HCT116 (cell line): Measurements from ENCODE around the gene PPP1R16B. TPM values are rescaled to one million over a fixed set of nuclear protein-coding genes. Genes with fewer than 3 reads are reported as not detected.

Experiments
- ATAC-seq: fragments of 200-7000 bp; cut with Tn5 transposase; 2 replicates; pipeline ENCODE4 v1.9.1; 2020; ENCODE audit warnings: mild to moderate bottlenecking, moderate library complexity
- BruUV-seq: library from RNA; stranded (reverse); fragments of 400-500 nt; replicated peaks from 2 replicates; lab custom pipeline; 2021; lab: Mats Ljungman, UMichigan
- CTCF ChIA-PET: fragments of 300-600 bp; sonication (Branson Sonifier 250); formaldehyde crosslinking; loops from one replicate; lab custom pipeline; 2021; ENCODE audit warnings: antibody characterized with exemption; lab: Charles Lee
- POLR2A ChIA-PET: fragments of 300-600, 350-600 bp; sonication (Branson Sonifier 250); formaldehyde crosslinking; loops from one replicate; lab custom pipeline; 2021; ENCODE audit warnings: antibody characterized with exemption; lab: Charles Lee
- RAD21 ChIA-PET, 2 experiments: fragments of 300-600 bp; sonication (Branson Sonifier 250); formaldehyde crosslinking; loops; one replicate each; lab custom pipeline; 2023; ENCODE audit warnings: low total read pairs in 2 of 2; ENCODE audit not compliant: uncharacterized antibody in 2 of 2, unreplicated experiment in 2 of 2, low non-redundant PET in 1 of 2; lab: Charles Lee
- DNase-seq: peaks from one replicate; pipeline ENCODE4 v3.0.0-alpha.2; 2010; ENCODE audit warnings: low read depth, low spot score
- H2AFZ ChIP-seq: fragments of 200-600 bp; shearing (Covaris generic), sonication (generic); 2 replicates; pipeline ENCODE4 v1.6.1; 2017; ENCODE audit warnings: low read depth, mixed run types, mixed read lengths, antibody characterized with exemption, low read length; ENCODE audit not compliant: poor library complexity, severe bottlenecking
- H3K27ac ChIP-seq: 2 replicates; pipeline ENCODE4 v1.5.1; 2012; ENCODE audit warnings: low read depth, low read length
- H3K27me3 ChIP-seq: fragments of 200-600 bp; sonication (generic); 2 replicates; pipeline ENCODE4 v1.6.1; 2016; ENCODE audit warnings: mixed run types, low read length, mixed read lengths; ENCODE audit not compliant: insufficient read depth
- H3K36me3 ChIP-seq, 2 experiments: fragments of 200-500 bp in 1 of 2; fragments of 200-600 bp in 1 of 2; sonication (Bioruptor generic) in 1 of 2; sonication (generic) in 1 of 2; 2 replicates each; pipeline versions ENCODE4 v1.5.1 to v1.6.1; 2014 to 2016; ENCODE audit warnings: low read length in 2 of 2, inconsistent platforms in 1 of 2, mixed read lengths in 1 of 2, mixed run types in 1 of 2; ENCODE audit not compliant: insufficient read depth in 2 of 2, control insufficient read depth in 1 of 2
- H3K4me1 ChIP-seq, 2 experiments: fragments of 200-600 bp in 1 of 2; sonication (generic) in 1 of 2; 2 replicates each; pipeline versions ENCODE4 v1.5.1 to v1.6.1; 2012 to 2017; ENCODE audit warnings: low read length in 2 of 2, inconsistent platforms in 1 of 2, mild to moderate bottlenecking in 1 of 2, mixed read lengths in 1 of 2, mixed run types in 1 of 2, moderate library complexity in 1 of 2; ENCODE audit not compliant: insufficient read depth in 2 of 2, control insufficient read depth in 1 of 2
- H3K4me2 ChIP-seq: fragments of 200-600 bp; sonication (generic); 2 replicates; pipeline ENCODE4 v1.6.1; 2017; ENCODE audit warnings: mixed run types, low read length, mixed read lengths
- H3K4me3 ChIP-seq, 2 experiments: fragments of 200-600 bp in 1 of 2; sonication (generic) in 1 of 2; replicated peaks in 1 of 2; 2 replicates each; pipeline ENCODE4 v1.5.1; 2011 to 2016; ENCODE audit warnings: low read length in 2 of 2, control low read depth in 1 of 2, low read depth in 1 of 2, mild to moderate bottlenecking in 1 of 2, mixed read lengths in 1 of 2, mixed run types in 1 of 2
- H3K79me2 ChIP-seq: fragments of 200-600 bp; sonication (generic); 2 replicates; pipeline ENCODE4 v1.6.1; 2017; ENCODE audit warnings: mild to moderate bottlenecking, mixed run types, low read length, moderate library complexity, mixed read lengths; ENCODE audit not compliant: insufficient read depth
- H3K9ac ChIP-seq: fragments of 200-600 bp; sonication (generic); 2 replicates; pipeline ENCODE4 v1.6.1; 2016; ENCODE audit warnings: low read length, mixed read lengths
- H3K9me2 ChIP-seq: fragments of 200-600 bp; sonication (generic), shearing (Covaris generic); 2 replicates; pipeline ENCODE4 v1.6.1; 2017; ENCODE audit warnings: mixed run types, mild to moderate bottlenecking, moderate library complexity; ENCODE audit not compliant: insufficient read depth
- H3K9me3 ChIP-seq, 2 experiments: fragments of 200-500 bp in 1 of 2; fragments of 200-600 bp in 1 of 2; sonication (Bioruptor generic) in 1 of 2; sonication (generic) in 1 of 2; 2 replicates each; pipeline ENCODE4 v1.6.1; 2014 to 2017; ENCODE audit warnings: low read length in 2 of 2, mixed read lengths in 2 of 2, inconsistent platforms in 1 of 2, low read depth in 1 of 2, mild to moderate bottlenecking in 1 of 2, mixed run types in 1 of 2, moderate library complexity in 1 of 2; ENCODE audit not compliant: control insufficient read depth in 1 of 2, insufficient read depth in 1 of 2
- H4K20me1 ChIP-seq: fragments of 200-600 bp; sonication (generic), shearing (Covaris generic); 2 replicates; pipeline ENCODE4 v1.6.1; 2017; ENCODE audit warnings: mixed run types, mild to moderate bottlenecking, moderate library complexity; ENCODE audit not compliant: insufficient read depth
- CEBPB ChIP-seq: IDR thresholded peaks from 2 replicates; pipeline ENCODE4 v1.6.1; 2012; ENCODE audit warnings: low read depth
- EGR1 ChIP-seq: IDR thresholded peaks from 2 replicates; pipeline ENCODE4 v1.6.1; 2012; ENCODE audit warnings: low read depth
- ELF1 ChIP-seq: IDR thresholded peaks from 2 replicates; pipeline ENCODE4 v1.6.1; 2012; ENCODE audit warnings: low read depth, borderline replicate concordance
- EZH2 ChIP-seq: fragments of 200-600 bp; sonication (generic); IDR thresholded peaks from 2 replicates; pipeline ENCODE4 v1.6.1; 2017; ENCODE audit warnings: antibody characterized with exemption, mixed run types
- EZH2phosphoT487 ChIP-seq: fragments of 200-600 bp; IDR thresholded peaks from 2 replicates; pipeline ENCODE4 v1.6.1; 2018; ENCODE audit warnings: antibody characterized with exemption, borderline replicate concordance
- FOSL1 ChIP-seq: IDR thresholded peaks from 2 replicates; pipeline ENCODE4 v1.6.1; 2012; ENCODE audit warnings: low read depth
- JUND ChIP-seq: IDR thresholded peaks from 2 replicates; pipeline ENCODE4 v1.6.1; 2012
- MAX ChIP-seq: IDR thresholded peaks from 2 replicates; pipeline ENCODE4 v1.6.1; 2012
- POLR2A ChIP-seq: IDR thresholded peaks from 2 replicates; pipeline ENCODE4 v1.7.0; 2011; ENCODE audit warnings: borderline replicate concordance; ENCODE audit not compliant: insufficient read depth, insufficient read length; ENCODE audit errors: extremely low read depth
- POLR2AphosphoS5 ChIP-seq: IDR thresholded peaks from 2 replicates; pipeline ENCODE4 v1.6.1; 2011; ENCODE audit warnings: mild to moderate bottlenecking, low read depth, low read length, moderate library complexity
- SIN3A ChIP-seq: IDR thresholded peaks from 2 replicates; pipeline ENCODE4 v1.6.1; 2012; ENCODE audit warnings: low read depth
- SRF ChIP-seq: IDR thresholded peaks from 2 replicates; pipeline ENCODE4 v1.6.1; 2012; ENCODE audit warnings: low read depth
- TCF7L2 ChIP-seq: IDR thresholded peaks from 2 replicates; pipeline ENCODE4 v1.7.0; 2011; ENCODE audit warnings: borderline replicate concordance, inconsistent platforms; ENCODE audit not compliant: insufficient read depth, insufficient read length; ENCODE audit errors: extremely low read depth
- YY1 ChIP-seq: IDR thresholded peaks from 2 replicates; pipeline ENCODE4 v1.6.1; 2011; ENCODE audit warnings: low read length, low read depth, moderate library complexity, mild to moderate bottlenecking; ENCODE audit not compliant: insufficient replicate concordance; ENCODE audit errors: extremely low read depth
- ZFX ChIP-seq: fragments of 450-650 bp; IDR thresholded peaks from 2 replicates; pipeline ENCODE4 v1.6.1; 2017
- ZNF274 ChIP-seq: fragments of 200-500 bp; sonication (Bioruptor generic); IDR thresholded peaks from 2 replicates; pipeline ENCODE4 v1.6.1; 2014; ENCODE audit warnings: mild to moderate bottlenecking, low read depth, low read length, inconsistent platforms
- intact Hi-C: fragments of 100-400 bp; cut with micrococcal nuclease; formaldehyde crosslinking; loops from 2 replicates; pipeline ENCODE4 v1.10.0; 2022
- total RNA-seq: library from RNA; stranded (reverse); gene quantifications from one replicate; pipeline ENCODE4 v1.2.1, GENCODE V29; 2021; ENCODE audit not compliant: unreplicated experiment
- TF ChIP-seq, protein P1 (sequence below): IDR thresholded peaks from 2 replicates; pipeline ENCODE4 v1.6.1; 2012
- TF ChIP-seq, protein P2 (sequence below): IDR thresholded peaks from 2 replicates; pipeline ENCODE4 v1.6.1; 2012; ENCODE audit warnings: low read depth
- TF ChIP-seq, protein P3 (sequence below): IDR thresholded peaks from 2 replicates; pipeline ENCODE4 v1.6.1; 2011; ENCODE audit warnings: mild to moderate bottlenecking, low read length, moderate library complexity; ENCODE audit not compliant: insufficient replicate concordance; ENCODE audit errors: extremely low read depth

PPP1R16B gene
- total RNA-seq, 1 experiment from 2014 or later: 0.52 TPM

DNA sequence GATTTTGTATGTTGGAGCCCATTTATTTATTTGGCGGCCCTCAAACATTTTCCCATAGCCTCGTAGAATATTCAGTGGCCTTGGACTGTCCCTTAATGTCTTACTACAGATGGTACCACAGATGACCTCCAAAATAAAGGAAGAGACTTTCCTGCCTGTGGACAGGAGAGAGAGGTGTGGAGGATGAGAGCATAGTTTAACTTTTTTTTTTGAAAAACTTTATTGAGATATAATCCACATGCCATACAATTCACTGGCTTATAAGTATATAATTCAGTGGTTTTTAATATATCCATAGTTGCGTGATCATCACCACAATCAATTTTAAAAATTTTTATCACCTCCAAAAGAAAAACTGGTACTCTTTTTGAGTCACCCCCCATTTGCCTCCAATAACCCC is 4.6 kb upstream of the PPP1R16B start:
- Histone ChIP-seq H3K4me3 (no peak overlapping the region), H3K27me3 (no peaks in the 10 kb centered on the region), H3K9me3 (no peaks in the 10 kb centered on the region), H3K9me2 (no peaks in the 10 kb centered on the region), H2AFZ (no peak overlapping the region), H3K4me2 (no peak overlapping the region), H4K20me1 (no peaks in the 10 kb centered on the region), H3K27ac (no peak overlapping the region), H3K4me1 (no peaks in the 10 kb centered on the region), H3K79me2 (no peaks in the 10 kb centered on the region), H3K9ac (no peak overlapping the region), H3K36me3 (no peaks in the 10 kb centered on the region)
- TF ChIP-seq, protein P1, sequence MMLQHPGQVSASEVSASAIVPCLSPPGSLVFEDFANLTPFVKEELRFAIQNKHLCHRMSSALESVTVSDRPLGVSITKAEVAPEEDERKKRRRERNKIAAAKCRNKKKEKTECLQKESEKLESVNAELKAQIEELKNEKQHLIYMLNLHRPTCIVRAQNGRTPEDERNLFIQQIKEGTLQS: no peak
- no peak for TF ChIP-seq YY1
- TF ChIP-seq, protein P2, sequence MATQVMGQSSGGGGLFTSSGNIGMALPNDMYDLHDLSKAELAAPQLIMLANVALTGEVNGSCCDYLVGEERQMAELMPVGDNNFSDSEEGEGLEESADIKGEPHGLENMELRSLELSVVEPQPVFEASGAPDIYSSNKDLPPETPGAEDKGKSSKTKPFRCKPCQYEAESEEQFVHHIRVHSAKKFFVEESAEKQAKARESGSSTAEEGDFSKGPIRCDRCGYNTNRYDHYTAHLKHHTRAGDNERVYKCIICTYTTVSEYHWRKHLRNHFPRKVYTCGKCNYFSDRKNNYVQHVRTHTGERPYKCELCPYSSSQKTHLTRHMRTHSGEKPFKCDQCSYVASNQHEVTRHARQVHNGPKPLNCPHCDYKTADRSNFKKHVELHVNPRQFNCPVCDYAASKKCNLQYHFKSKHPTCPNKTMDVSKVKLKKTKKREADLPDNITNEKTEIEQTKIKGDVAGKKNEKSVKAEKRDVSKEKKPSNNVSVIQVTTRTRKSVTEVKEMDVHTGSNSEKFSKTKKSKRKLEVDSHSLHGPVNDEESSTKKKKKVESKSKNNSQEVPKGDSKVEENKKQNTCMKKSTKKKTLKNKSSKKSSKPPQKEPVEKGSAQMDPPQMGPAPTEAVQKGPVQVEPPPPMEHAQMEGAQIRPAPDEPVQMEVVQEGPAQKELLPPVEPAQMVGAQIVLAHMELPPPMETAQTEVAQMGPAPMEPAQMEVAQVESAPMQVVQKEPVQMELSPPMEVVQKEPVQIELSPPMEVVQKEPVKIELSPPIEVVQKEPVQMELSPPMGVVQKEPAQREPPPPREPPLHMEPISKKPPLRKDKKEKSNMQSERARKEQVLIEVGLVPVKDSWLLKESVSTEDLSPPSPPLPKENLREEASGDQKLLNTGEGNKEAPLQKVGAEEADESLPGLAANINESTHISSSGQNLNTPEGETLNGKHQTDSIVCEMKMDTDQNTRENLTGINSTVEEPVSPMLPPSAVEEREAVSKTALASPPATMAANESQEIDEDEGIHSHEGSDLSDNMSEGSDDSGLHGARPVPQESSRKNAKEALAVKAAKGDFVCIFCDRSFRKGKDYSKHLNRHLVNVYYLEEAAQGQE: no peak
- no peak for TF ChIP-seq EZH2phosphoT487
- TF ChIP-seq ZNF274: no peak
- no peak for TF ChIP-seq CEBPB
- TF ChIP-seq POLR2AphosphoS5: no peak
- TF ChIP-seq ELF1: no peak
- TF ChIP-seq EGR1: no peak
- TF ChIP-seq EZH2: no peak
- TF ChIP-seq FOSL1: no peak
- no peak for TF ChIP-seq JUND
- no peak for TF ChIP-seq POLR2A
- TF ChIP-seq, protein P3, sequence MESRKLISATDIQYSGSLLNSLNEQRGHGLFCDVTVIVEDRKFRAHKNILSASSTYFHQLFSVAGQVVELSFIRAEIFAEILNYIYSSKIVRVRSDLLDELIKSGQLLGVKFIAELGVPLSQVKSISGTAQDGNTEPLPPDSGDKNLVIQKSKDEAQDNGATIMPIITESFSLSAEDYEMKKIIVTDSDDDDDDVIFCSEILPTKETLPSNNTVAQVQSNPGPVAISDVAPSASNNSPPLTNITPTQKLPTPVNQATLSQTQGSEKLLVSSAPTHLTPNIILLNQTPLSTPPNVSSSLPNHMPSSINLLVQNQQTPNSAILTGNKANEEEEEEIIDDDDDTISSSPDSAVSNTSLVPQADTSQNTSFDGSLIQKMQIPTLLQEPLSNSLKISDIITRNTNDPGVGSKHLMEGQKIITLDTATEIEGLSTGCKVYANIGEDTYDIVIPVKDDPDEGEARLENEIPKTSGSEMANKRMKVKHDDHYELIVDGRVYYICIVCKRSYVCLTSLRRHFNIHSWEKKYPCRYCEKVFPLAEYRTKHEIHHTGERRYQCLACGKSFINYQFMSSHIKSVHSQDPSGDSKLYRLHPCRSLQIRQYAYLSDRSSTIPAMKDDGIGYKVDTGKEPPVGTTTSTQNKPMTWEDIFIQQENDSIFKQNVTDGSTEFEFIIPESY: no peak
- no peak for TF ChIP-seq TCF7L2
- TF ChIP-seq SIN3A: no peak
- no peak for TF ChIP-seq ZFX
- no peak for TF ChIP-seq MAX
- no peak for TF ChIP-seq SRF
- no TSS peak for BruUV-seq
- intact Hi-C loops: no loop called here
- ChIA-PET RAD21 (no interaction called here), POLR2A (no interaction called here), CTCF (interaction anchor here (2.2 kb wide), 1 partner anchor 11 kb away, joined by 5 read pairs; no protein-coding TSS in a partner anchor)
- ATAC-seq (no peak), DNase-seq (no peak)
